GM04503 (cell line): ENCODE data around the gene PTPRG.
"Not testable (repeated sequence)": the region's sequence is repeated elsewhere in the genome, so short reads cannot be mapped to it uniquely, and the experiment has no call there.

Experiments
- DNase-seq: peaks from one replicate; pipeline ENCODE4 v3.0.0-alpha.2; 2012; ENCODE audit warnings: low read depth

Gene PTPRG

DNA sequence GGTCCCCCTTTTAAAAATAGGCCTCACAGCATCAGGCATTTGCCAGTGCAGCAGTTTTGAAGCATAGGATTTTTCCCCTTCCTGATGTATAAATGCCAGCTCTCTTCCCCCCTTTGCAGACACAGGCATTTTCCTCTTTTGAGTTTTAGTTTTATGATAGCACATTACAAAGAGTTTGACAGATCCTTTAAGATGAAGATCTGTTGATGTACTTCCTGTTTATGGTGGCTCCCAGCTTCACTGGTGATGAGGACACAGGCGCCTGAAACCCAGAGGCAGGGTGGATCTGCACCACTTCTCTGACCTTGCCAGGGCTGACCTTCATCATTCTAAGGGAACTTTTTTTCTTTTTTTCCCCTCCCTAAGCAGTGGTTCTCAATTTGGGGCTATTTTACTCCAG lies 243.4 kb downstream of the PTPRG start:
- DNase-seq, result no peak

- DNase-seq, result no peak
These were observed 244.2 kb downstream of the PTPRG start for GRCh38 chr3:61805510-61806080.

- DNase-seq, result no peak
These were observed 245.4 kb downstream of the PTPRG start for GRCh38 chr3:61806810-61807209.

DNA sequence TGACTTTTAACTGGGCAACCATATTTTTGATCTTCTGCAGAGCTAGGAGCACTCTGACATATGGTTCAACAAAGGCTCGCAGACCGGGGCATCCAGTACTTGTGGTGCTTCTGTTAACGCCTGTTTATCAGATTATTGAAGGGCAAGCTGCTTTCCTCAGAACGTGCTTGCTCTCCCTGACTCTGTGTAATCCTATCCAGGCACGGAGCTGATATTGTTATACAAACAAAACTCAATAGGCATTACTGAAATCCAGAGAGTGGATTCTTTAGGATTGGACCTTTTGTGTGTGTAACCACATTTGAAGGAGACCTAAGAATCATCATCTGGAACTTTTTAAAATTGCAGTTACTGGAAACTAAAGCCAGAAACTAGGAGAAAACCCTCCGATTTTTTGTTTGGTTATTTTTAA lies 246.5 kb downstream of the PTPRG start:
- no peak for DNase-seq

DNA sequence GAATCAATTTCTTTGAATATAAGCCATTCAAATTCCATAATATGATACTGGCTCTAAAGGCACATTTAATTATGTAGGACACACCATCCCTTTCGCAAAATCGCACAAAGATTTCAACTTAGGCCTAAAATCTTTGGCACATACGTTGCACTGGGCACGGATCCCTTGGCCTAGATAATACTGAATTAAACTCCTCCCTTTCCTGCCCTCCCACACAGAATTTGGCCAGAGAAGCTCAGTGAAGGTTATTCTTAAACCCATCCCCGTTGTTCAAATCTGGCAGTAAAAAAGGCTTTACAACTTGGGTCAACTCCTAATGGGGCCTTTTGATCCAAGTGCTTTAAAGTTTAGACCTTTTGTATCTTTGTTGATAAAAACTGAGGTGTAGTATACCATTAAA lies 247.2 kb downstream of the PTPRG start:
- DNase-seq, result no peak

GRCh38 chr3:61808999-61809398 lies 247.6 kb downstream of the PTPRG start:
- no peak for DNase-seq

GRCh38 chr3:61809879-61810278 lies 248.5 kb downstream of the PTPRG start:
- no peak for DNase-seq

DNA sequence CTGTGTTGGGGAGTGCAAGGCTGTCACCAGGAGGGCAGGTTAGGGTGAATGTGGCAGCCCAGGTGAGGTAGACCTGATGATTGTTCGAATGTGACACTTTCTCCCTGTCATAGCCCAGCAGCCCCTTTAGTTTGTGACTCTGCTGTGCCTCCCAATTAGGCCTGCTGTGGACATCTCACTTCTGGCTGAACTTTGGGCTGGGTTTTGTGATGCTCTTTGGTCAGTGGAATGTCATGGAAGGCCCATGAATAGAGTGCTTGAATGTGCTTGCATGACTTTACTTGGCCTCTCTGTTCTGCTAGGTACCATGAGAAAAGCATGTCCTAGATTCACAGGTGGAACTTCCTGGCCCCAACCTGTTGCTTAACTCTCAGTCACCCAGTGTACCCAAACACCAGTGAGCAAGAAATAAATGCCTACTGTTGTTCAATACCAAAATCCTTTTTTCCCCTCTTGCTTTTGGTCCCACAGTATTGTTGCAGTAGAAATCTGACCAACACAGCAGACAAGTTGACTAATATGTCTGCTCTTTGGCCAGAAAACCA lies 249.7 kb downstream of the PTPRG start:
- DNase-seq, result no peak

DNA sequence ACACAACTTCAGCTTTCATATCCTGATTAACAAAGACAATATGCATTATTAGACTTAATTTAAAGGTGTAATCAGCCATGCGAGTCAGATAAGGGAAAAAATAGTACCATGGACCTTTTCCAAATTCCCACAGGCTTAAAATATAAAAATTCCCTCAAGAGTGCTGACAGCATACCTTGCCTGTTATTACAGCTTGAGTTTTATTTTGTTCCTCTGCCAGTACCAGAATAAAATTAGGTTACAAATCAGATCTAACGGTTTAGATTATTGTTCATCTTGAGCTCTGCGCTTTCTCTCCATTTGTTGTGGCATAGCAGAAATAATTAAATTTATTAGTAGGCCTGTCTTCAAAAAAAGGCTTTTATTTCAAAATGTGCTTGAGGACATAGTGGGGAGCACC lies 250.3 kb downstream of the PTPRG start:
- DNase-seq, result no peak

GRCh38 chr3:61812085-61812484 lies 250.7 kb downstream of the PTPRG start:
- DNase-seq, result no peak

DNA sequence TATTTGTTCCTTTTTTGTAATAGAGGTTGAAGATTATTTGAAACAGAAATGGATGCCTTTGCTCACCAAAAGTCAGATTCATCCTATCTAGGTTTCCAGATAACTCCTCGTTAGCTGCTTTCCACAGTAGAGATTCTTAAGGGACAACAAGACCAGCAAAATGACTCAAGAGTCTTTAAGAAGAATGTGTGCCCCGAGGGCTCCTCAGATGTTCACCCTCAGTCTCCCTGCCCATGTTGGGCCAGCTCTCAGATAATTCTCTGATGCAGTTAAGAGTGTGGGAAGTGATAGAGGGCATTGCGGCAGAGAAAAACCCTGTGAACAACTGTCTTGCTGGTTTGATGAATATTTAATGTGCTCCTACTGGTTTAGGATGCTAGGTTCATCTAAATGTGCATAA lies 251.1 kb downstream of the PTPRG start:
- no peak for DNase-seq

- DNase-seq, result no peak
These were observed 252.3 kb downstream of the PTPRG start for GRCh38 chr3:61813636-61814035.

- no peak for DNase-seq
These were observed 253.3 kb downstream of the PTPRG start for GRCh38 chr3:61814674-61815073.

GRCh38 chr3:61816304-61816703 lies 254.9 kb downstream of the PTPRG start:
- DNase-seq, result not testable (repeated sequence)

- no peak for DNase-seq
These were observed 258.5 kb downstream of the PTPRG start for GRCh38 chr3:61819861-61820260.

- DNase-seq, result no peak
These were observed 259.1 kb downstream of the PTPRG start for GRCh38 chr3:61820306-61820992.

DNA sequence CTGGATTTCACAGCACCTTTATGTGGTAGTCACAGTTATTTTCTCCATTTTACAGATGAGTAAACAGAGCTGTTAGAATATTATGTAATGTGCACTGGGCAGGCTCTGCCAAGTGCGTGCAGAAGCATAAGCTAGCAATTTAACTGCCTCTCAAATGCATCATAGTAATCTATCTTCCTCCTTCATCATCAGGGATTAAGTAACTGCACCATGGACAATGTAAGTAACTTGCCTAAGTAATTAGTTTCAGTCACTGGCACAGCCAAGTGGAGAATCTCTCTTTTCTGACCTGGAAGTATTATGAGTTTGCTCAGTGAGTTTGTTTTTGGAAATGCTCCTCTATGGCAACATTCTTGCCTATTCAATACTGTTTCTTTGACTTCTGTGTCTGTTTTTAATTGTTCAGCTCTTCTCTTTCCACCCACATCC lies 260.5 kb downstream of the PTPRG start:
- DNase-seq, result peak; percentile 97

- DNase-seq, result no peak
These were observed 261.2 kb downstream of the PTPRG start for GRCh38 chr3:61822588-61822987.

DNA sequence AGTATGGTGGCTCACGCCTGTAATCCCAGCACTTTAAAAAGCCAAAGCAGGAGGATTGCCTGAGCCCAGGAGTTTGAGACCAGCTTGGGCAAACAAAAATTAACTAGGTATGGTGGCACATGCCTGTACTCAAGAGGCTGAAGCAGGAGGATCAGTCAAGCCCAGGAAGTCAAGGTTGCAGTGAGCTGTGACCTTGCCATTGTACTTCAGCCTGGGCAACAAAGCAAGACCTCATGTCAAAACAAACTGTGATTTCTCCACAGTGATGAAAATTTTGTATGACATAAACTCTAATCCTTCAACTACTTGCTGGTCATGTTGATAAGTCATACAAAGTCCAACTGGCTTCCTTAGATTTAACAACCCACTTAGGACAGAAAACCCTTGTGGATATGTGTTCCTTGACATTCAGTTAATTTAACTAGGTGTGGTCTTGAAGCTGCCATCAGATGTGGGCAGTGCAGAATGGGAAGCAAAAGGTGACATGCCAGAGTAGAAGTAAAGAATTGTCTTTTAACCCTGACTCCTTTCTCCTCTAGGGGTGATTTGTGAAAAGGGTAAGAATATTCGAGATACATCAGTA lies 263.3 kb downstream of the PTPRG start:
- no peak for DNase-seq

DNA sequence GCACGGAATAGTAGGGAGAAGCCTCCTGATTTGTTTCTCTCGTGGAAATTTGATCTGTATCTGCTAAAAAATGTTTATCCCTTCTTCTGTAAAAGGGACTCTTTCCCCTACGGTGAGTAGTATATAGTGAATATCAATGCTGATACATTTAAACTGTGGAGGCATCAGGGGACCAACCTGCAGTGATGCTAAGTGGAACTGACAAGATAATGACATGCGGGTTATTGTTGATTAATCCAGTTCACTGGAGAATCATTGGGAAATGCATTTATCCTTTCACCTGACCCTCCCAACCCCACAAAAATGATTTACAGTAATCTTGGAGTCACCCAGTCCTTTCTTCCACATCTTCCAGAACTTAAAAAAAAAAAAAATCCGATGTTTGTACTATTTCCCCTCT lies 264.8 kb downstream of the PTPRG start:
- no peak for DNase-seq

- no peak for DNase-seq
These were observed 267.0 kb downstream of the PTPRG start for GRCh38 chr3:61828184-61828874.

GRCh38 chr3:61828880-61829721 lies 267.7 kb downstream of the PTPRG start:
- no peak for DNase-seq
